Measurements from ENCODE around the gene PTPN4. TPM values are rescaled to one million over a fixed set of nuclear protein-coding genes. Genes with fewer than 3 reads are reported as not detected.

Gene PTPN4
- total RNA-seq, 1 donor: 19.5 TPM

DNA sequence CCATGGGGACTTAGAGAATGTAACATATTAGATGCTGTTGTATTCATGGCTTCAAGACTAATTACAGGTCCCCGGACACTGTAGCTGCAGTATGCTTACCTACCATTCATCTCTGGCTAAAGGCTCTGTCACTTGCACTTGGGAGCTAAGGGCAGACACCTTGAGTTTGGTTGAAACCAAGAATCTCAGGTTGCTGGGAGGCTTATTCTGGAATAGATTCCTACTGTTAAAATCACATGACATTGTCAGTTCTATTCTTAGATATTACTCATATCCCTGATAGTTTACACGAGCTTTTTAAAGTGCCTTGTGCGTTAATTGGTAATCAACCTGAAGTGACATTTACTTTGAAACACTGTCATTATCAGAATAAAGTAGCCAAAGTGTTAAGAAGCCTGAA lies 180.2 kb downstream of the PTPN4 start:
- no peak overlapping the region for H3K4me3 ChIP-seq (ENCODE audit: insufficient read depth, low read length)
- H3K9me3 ChIP-seq (ENCODE audit: low read depth, low read length): no peaks in the 10 kb centered on the region
- TF ChIP-seq, protein P1, sequence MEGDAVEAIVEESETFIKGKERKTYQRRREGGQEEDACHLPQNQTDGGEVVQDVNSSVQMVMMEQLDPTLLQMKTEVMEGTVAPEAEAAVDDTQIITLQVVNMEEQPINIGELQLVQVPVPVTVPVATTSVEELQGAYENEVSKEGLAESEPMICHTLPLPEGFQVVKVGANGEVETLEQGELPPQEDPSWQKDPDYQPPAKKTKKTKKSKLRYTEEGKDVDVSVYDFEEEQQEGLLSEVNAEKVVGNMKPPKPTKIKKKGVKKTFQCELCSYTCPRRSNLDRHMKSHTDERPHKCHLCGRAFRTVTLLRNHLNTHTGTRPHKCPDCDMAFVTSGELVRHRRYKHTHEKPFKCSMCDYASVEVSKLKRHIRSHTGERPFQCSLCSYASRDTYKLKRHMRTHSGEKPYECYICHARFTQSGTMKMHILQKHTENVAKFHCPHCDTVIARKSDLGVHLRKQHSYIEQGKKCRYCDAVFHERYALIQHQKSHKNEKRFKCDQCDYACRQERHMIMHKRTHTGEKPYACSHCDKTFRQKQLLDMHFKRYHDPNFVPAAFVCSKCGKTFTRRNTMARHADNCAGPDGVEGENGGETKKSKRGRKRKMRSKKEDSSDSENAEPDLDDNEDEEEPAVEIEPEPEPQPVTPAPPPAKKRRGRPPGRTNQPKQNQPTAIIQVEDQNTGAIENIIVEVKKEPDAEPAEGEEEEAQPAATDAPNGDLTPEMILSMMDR (IDR thresholded peaks at IDR 0.05; ENCODE audit: extremely low read depth, low read depth, low read length): no peak
- no peak overlapping the region for H3K4me2 ChIP-seq (ENCODE audit: insufficient read depth, low read length)
- no peaks in the 10 kb centered on the region for H3K36me3 ChIP-seq (ENCODE audit: insufficient read depth, low read length)
- no peaks in the 10 kb centered on the region for H4K20me1 ChIP-seq (ENCODE audit: insufficient read depth, low read length)
- no peak for DNase-seq (ENCODE audit: insufficient read length, low spot score, missing footprints)
- no peak overlapping the region for H2AFZ ChIP-seq (ENCODE audit: low read length)
- H3K4me1 ChIP-seq (ENCODE audit: insufficient read depth, low read length): no peaks in the 10 kb centered on the region
- no peak overlapping the region for H3K27ac ChIP-seq (ENCODE audit: low read depth, low read length)
- no peaks in the 10 kb centered on the region for H3K27me3 ChIP-seq (ENCODE audit: insufficient read depth, low read length)
- no peaks in the 10 kb centered on the region for H3K79me2 ChIP-seq (ENCODE audit: insufficient read depth, low read length)

DNA sequence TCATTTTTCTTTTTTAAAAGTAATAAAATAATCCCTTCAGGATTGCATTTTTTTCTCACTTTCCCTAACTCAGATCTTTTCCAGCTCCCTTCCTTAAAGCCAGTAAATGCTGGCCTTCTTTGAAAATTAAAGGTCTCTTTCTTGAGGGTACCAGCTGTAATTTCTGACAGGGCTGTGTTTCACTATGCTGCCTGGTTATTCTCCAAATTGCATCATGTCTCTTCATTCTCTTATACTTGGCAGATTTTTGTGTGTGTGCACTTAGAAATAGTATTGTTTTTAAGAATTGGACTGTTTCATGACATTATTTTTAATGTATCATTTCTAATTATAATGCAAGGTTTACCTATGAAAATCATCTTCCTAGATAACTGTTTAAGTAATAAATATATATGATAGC lies 181.1 kb downstream of the PTPN4 start:
- Histone ChIP-seq H3K79me2 (ENCODE audit: insufficient read depth, low read length) (no peaks in the 10 kb centered on the region), H3K9me3 (ENCODE audit: low read depth, low read length) (no peaks in the 10 kb centered on the region)

DNA sequence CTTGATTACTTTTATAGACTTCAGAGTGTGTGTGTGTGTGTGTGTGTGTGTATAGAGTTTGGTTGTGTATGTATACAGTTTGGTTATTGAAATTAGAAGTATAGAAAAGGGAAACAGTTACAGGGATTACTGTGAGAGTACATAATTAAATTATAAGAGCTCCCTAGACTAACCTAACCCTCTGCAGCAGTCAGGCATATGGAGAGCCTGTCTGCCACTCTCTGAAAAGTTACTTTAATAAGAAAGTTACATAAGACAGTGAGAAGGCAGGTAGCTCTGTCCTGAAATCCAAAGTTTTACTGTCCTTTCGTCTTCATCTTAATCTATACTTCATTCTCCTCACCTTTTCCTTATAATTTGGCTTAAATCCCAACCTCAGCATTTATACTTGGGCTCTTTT lies 181.7 kb downstream of the PTPN4 start:
- no peak overlapping the region for H3K27ac ChIP-seq (ENCODE audit: low read depth, low read length)
- H3K36me3 ChIP-seq (ENCODE audit: insufficient read depth, low read length): no peaks in the 10 kb centered on the region
- H3K27me3 ChIP-seq (ENCODE audit: insufficient read depth, low read length): no peaks in the 10 kb centered on the region
- TF ChIP-seq, protein P1 (IDR thresholded peaks at IDR 0.05; ENCODE audit: extremely low read depth, low read depth, low read length): no peak
- no peaks in the 10 kb centered on the region for H4K20me1 ChIP-seq (ENCODE audit: insufficient read depth, low read length)
- H3K79me2 ChIP-seq (ENCODE audit: insufficient read depth, low read length): no peaks in the 10 kb centered on the region
- no peaks in the 10 kb centered on the region for H3K4me1 ChIP-seq (ENCODE audit: insufficient read depth, low read length)
- H3K4me2 ChIP-seq (ENCODE audit: insufficient read depth, low read length): no peak overlapping the region
- H2AFZ ChIP-seq (ENCODE audit: low read length): no peak overlapping the region
- no peaks in the 10 kb centered on the region for H3K9me3 ChIP-seq (ENCODE audit: low read depth, low read length)
- DNase-seq (ENCODE audit: insufficient read length, low spot score, missing footprints): no peak
- H3K4me3 ChIP-seq (ENCODE audit: insufficient read depth, low read length): no peak overlapping the region

More for the DNA sequence above, 181.1 kb downstream of the PTPN4 start:
- Histone ChIP-seq H4K20me1 (ENCODE audit: insufficient read depth, low read length) (no peaks in the 10 kb centered on the region), H3K4me3 (ENCODE audit: insufficient read depth, low read length) (no peak overlapping the region), H3K27ac (ENCODE audit: low read depth, low read length) (no peak overlapping the region), H3K36me3 (ENCODE audit: insufficient read depth, low read length) (no peaks in the 10 kb centered on the region), H3K4me2 (ENCODE audit: insufficient read depth, low read length) (no peak overlapping the region), H3K4me1 (ENCODE audit: insufficient read depth, low read length) (no peaks in the 10 kb centered on the region), H3K27me3 (ENCODE audit: insufficient read depth, low read length) (no peaks in the 10 kb centered on the region), H2AFZ (ENCODE audit: low read length) (no peak overlapping the region)
- no peak for DNase-seq (ENCODE audit: insufficient read length, low spot score, missing footprints)
- TF ChIP-seq, protein P1 (IDR thresholded peaks at IDR 0.05; ENCODE audit: extremely low read depth, low read depth, low read length): no peak

DNA sequence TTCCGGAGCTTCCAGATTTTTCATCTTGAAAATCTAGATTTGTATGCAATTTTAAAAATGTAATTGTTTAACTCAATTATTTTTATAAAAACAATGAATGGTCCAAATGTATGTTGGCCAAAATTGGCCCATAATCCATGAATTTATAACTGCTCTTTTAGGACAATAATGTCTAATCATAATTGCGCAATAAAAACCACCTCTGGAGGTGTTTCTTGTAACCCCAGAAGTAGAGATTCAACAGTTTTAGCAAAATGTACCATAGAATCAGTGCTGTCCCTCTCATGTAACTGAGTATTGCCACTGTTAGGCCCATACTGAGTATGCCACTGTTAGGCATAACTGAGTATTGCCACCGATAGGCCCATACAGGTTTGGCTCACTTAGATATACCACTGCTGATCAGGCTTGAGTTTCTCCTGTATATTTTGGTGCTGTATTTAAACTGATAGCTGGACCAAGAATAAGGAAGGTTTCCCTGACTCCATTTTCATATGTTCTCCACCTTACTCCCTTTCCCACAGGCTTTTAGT lies 182.3 kb downstream of the PTPN4 start:
- Histone ChIP-seq H3K9me3 (ENCODE audit: low read depth, low read length) (no peaks in the 10 kb centered on the region), H2AFZ (ENCODE audit: low read length) (no peak overlapping the region), H3K4me1 (ENCODE audit: insufficient read depth, low read length) (no peaks in the 10 kb centered on the region), H3K27ac (ENCODE audit: low read depth, low read length) (no peak overlapping the region), H3K4me3 (ENCODE audit: insufficient read depth, low read length) (no peak overlapping the region), H4K20me1 (ENCODE audit: insufficient read depth, low read length) (no peaks in the 10 kb centered on the region), H3K27me3 (ENCODE audit: insufficient read depth, low read length) (no peaks in the 10 kb centered on the region), H3K79me2 (ENCODE audit: insufficient read depth, low read length) (no peaks in the 10 kb centered on the region), H3K36me3 (ENCODE audit: insufficient read depth, low read length) (no peaks in the 10 kb centered on the region), H3K4me2 (ENCODE audit: insufficient read depth, low read length) (no peak overlapping the region)
- TF ChIP-seq, protein P1 (IDR thresholded peaks at IDR 0.05; ENCODE audit: extremely low read depth, low read depth, low read length): no peak
- DNase-seq (ENCODE audit: insufficient read length, low spot score, missing footprints): no peak

Measured in osteoblast (primary cell).